GM12878 (cell line): ENCODE measurements around the gene RIC1.

Experiments used
- CTCF ChIP-seq, 3 experiments: IDR thresholded peaks in 2 of 3; conservative IDR thresholded peaks in 1 of 3; 2 replicates each; pipeline ENCODE4 v1.5.1; 2011; ENCODE audit warnings: low read depth in 3 of 3, low read length in 3 of 3, mild to moderate bottlenecking in 3 of 3, control low read depth in 2 of 3, moderate library complexity in 2 of 3, inconsistent platforms in 1 of 3, mixed read lengths in 1 of 3; ENCODE audit not compliant: control insufficient read depth in 2 of 3, insufficient read depth in 1 of 3; ENCODE audit errors: extremely low read depth in 1 of 3
- ESRRA ChIP-seq: IDR thresholded peaks from 2 replicates; pipeline ENCODE4 v1.6.1; 2012; ENCODE audit warnings: mild to moderate bottlenecking, low read length, improper control_type of control experiment
- JUND ChIP-seq: IDR thresholded peaks from 2 replicates; pipeline ENCODE4 v1.6.1; 2012; ENCODE audit warnings: low read depth, mild to moderate bottlenecking, low read length, improper control_type of control experiment, moderate library complexity
- RUNX3 ChIP-seq: IDR thresholded peaks from 2 replicates; pipeline ENCODE4 v1.6.1; 2012; ENCODE audit warnings: low read length, inconsistent platforms
- SMC3 ChIP-seq: IDR thresholded peaks from 2 replicates; pipeline ENCODE4 v1.6.1; 2011; ENCODE audit warnings: low read length, improper control_type of control experiment, borderline replicate concordance
- STAT1 ChIP-seq: fragments of 450-650 bp; conservative IDR thresholded peaks from 2 replicates; pipeline ENCODE4 v1.6.1; 2014; ENCODE audit warnings: antibody characterized with exemption, mild to moderate bottlenecking
- YY1 ChIP-seq: IDR thresholded peaks from 2 replicates; pipeline ENCODE4 v1.6.1; 2011; ENCODE audit warnings: low read depth, mild to moderate bottlenecking, low read length

GRCh38 chr9:5786370-5787127 is 157.6 kb downstream of the RIC1 start:
- TF ChIP-seq ESRRA (no peak), YY1 (no peak), RUNX3 (no peak), SMC3 (no peak), JUND (no peak), CTCF (IDR thresholded peaks at IDR 0.05 in 2 of 3, conservative IDR thresholded peaks at IDR 0.05 in 1 of 3; ENCODE audit: control insufficient read depth in 2 of 3, extremely low read depth in 1 of 3, insufficient read depth in 1 of 3, low read depth in 3 of 3, low read length in 3 of 3) (no peak), STAT1 (no peak)
